ENCODE data around the gene PCDH15.

Gene PCDH15

GRCh38 chr10:54650547-54650946 lies 150.5 kb downstream of the PCDH15 start:
- Histone ChIP-seq H3K4me3 (ENCODE audit: low read depth, low read length) (no peak overlapping the region), H3K36me3 (ENCODE audit: control insufficient read depth, insufficient read depth, low read length) (no peaks in the 10 kb centered on the region), H3K27ac (ENCODE audit: low read depth, low read length) (no peak overlapping the region), H3K27me3 (ENCODE audit: control insufficient read depth, insufficient read depth, low read length) (no peaks in the 10 kb centered on the region), H3K9ac (ENCODE audit: low read depth, low read length) (no peak overlapping the region), H3K4me1 (ENCODE audit: control insufficient read depth, insufficient read depth, low read length) (no peaks in the 10 kb centered on the region), H3K9me3 (ENCODE audit: control insufficient read depth, insufficient read depth, low read length) (no peaks in the 10 kb centered on the region)

GRCh38 chr10:54622017-54622416 lies 179.0 kb downstream of the PCDH15 start:
- Histone ChIP-seq H3K4me1 (ENCODE audit: control insufficient read depth, insufficient read depth, low read length) (no peaks in the 10 kb centered on the region), H3K36me3 (ENCODE audit: control insufficient read depth, insufficient read depth, low read length) (no peaks in the 10 kb centered on the region), H3K27me3 (ENCODE audit: control insufficient read depth, insufficient read depth, low read length) (no peaks in the 10 kb centered on the region), H3K9me3 (ENCODE audit: control insufficient read depth, insufficient read depth, low read length) (no peaks in the 10 kb centered on the region; the same call in 1 of the 2 replicates), H3K9ac (ENCODE audit: low read depth, low read length) (no peak overlapping the region), H3K27ac (ENCODE audit: low read depth, low read length) (no peak overlapping the region), H3K4me3 (ENCODE audit: low read depth, low read length) (no peak overlapping the region)

GRCh38 chr10:54620352-54620751 lies 180.7 kb downstream of the PCDH15 start:
- H3K4me3 ChIP-seq (ENCODE audit: low read depth, low read length), result no peak overlapping the region
- H3K27me3 ChIP-seq (ENCODE audit: control insufficient read depth, insufficient read depth, low read length), result no peaks in the 10 kb centered on the region
- no peaks in the 10 kb centered on the region for H3K36me3 ChIP-seq (ENCODE audit: control insufficient read depth, insufficient read depth, low read length)
- H3K9me3 ChIP-seq (ENCODE audit: control insufficient read depth, insufficient read depth, low read length), result no peaks in the 10 kb centered on the region; the same call in 1 of the 2 replicates
- H3K27ac ChIP-seq (ENCODE audit: low read depth, low read length), result no peak overlapping the region
- H3K9ac ChIP-seq (ENCODE audit: low read depth, low read length), result no peak overlapping the region
- no peaks in the 10 kb centered on the region for H3K4me1 ChIP-seq (ENCODE audit: control insufficient read depth, insufficient read depth, low read length)

GRCh38 chr10:54614072-54614471 lies 187.0 kb downstream of the PCDH15 start:
- H3K9ac ChIP-seq (ENCODE audit: low read depth, low read length), result no peak overlapping the region
- H3K36me3 ChIP-seq (ENCODE audit: control insufficient read depth, insufficient read depth, low read length), result no peaks in the 10 kb centered on the region
- H3K27me3 ChIP-seq (ENCODE audit: control insufficient read depth, insufficient read depth, low read length), result no peaks in the 10 kb centered on the region
- H3K4me3 ChIP-seq (ENCODE audit: low read depth, low read length), result no peak overlapping the region
- no peaks in the 10 kb centered on the region for H3K4me1 ChIP-seq (ENCODE audit: control insufficient read depth, insufficient read depth, low read length)
- no peaks in the 10 kb centered on the region for H3K9me3 ChIP-seq (ENCODE audit: control insufficient read depth, insufficient read depth, low read length)
- H3K27ac ChIP-seq (ENCODE audit: low read depth, low read length), result no peak overlapping the region

GRCh38 chr10:54613162-54613561 lies 187.9 kb downstream of the PCDH15 start:
- no peaks in the 10 kb centered on the region for H3K36me3 ChIP-seq (ENCODE audit: control insufficient read depth, insufficient read depth, low read length)
- H3K27ac ChIP-seq (ENCODE audit: low read depth, low read length), result no peak overlapping the region
- H3K9ac ChIP-seq (ENCODE audit: low read depth, low read length), result no peak overlapping the region
- H3K9me3 ChIP-seq (ENCODE audit: control insufficient read depth, insufficient read depth, low read length), result no peaks in the 10 kb centered on the region
- no peaks in the 10 kb centered on the region for H3K4me1 ChIP-seq (ENCODE audit: control insufficient read depth, insufficient read depth, low read length)
- H3K4me3 ChIP-seq (ENCODE audit: low read depth, low read length), result no peak overlapping the region
- no peaks in the 10 kb centered on the region for H3K27me3 ChIP-seq (ENCODE audit: control insufficient read depth, insufficient read depth, low read length)

- Histone ChIP-seq H3K36me3 (ENCODE audit: control insufficient read depth, insufficient read depth, low read length) (no peaks in the 10 kb centered on the region), H3K9me3 (ENCODE audit: control insufficient read depth, insufficient read depth, low read length) (no peaks in the 10 kb centered on the region), H3K27ac (ENCODE audit: low read depth, low read length) (no peak overlapping the region)
These were observed 191.6 kb downstream of the PCDH15 start for GRCh38 chr10:54609423-54609822.

GRCh38 chr10:54607983-54608382 lies 193.0 kb downstream of the PCDH15 start:
- no peak overlapping the region for H3K4me3 ChIP-seq (ENCODE audit: low read depth, low read length)

More at GRCh38 chr10:54609423-54609822, 191.6 kb downstream of the PCDH15 start:
- Histone ChIP-seq H3K4me3 (ENCODE audit: low read depth, low read length) (no peak overlapping the region), H3K27me3 (ENCODE audit: control insufficient read depth, insufficient read depth, low read length) (no peaks in the 10 kb centered on the region), H3K9ac (ENCODE audit: low read depth, low read length) (no peak overlapping the region), H3K4me1 (ENCODE audit: control insufficient read depth, insufficient read depth, low read length) (peaks cover 3% of the 10 kb centered on the region; the same call in 1 of the 2 replicates)

GRCh38 chr10:54594289-54594688 lies 206.7 kb downstream of the PCDH15 start:
- Histone ChIP-seq H3K4me1 (ENCODE audit: control insufficient read depth, insufficient read depth, low read length) (no peaks in the 10 kb centered on the region), H3K27me3 (ENCODE audit: control insufficient read depth, insufficient read depth, low read length) (no peaks in the 10 kb centered on the region), H3K9ac (ENCODE audit: low read depth, low read length) (no peak overlapping the region), H3K9me3 (ENCODE audit: control insufficient read depth, insufficient read depth, low read length) (no peaks in the 10 kb centered on the region), H3K36me3 (ENCODE audit: control insufficient read depth, insufficient read depth, low read length) (no peaks in the 10 kb centered on the region), H3K4me3 (ENCODE audit: low read depth, low read length) (no peak overlapping the region), H3K27ac (ENCODE audit: low read depth, low read length) (no peak overlapping the region)

More at GRCh38 chr10:54607983-54608382, 193.0 kb downstream of the PCDH15 start:
- H3K4me1 ChIP-seq (ENCODE audit: control insufficient read depth, insufficient read depth, low read length), result peaks cover 3% of the 10 kb centered on the region; the same call in 1 of the 2 replicates
- H3K27ac ChIP-seq (ENCODE audit: low read depth, low read length), result no peak overlapping the region
- no peak overlapping the region for H3K9ac ChIP-seq (ENCODE audit: low read depth, low read length)
- H3K9me3 ChIP-seq (ENCODE audit: control insufficient read depth, insufficient read depth, low read length), result no peaks in the 10 kb centered on the region
- no peaks in the 10 kb centered on the region for H3K27me3 ChIP-seq (ENCODE audit: control insufficient read depth, insufficient read depth, low read length)
- no peaks in the 10 kb centered on the region for H3K36me3 ChIP-seq (ENCODE audit: control insufficient read depth, insufficient read depth, low read length)

GRCh38 chr10:54587971-54588370 lies 213.1 kb downstream of the PCDH15 start:
- Histone ChIP-seq H3K27ac (ENCODE audit: low read depth, low read length) (no peak overlapping the region), H3K9ac (ENCODE audit: low read depth, low read length) (no peak overlapping the region), H3K4me1 (ENCODE audit: control insufficient read depth, insufficient read depth, low read length) (no peaks in the 10 kb centered on the region), H3K36me3 (ENCODE audit: control insufficient read depth, insufficient read depth, low read length) (no peaks in the 10 kb centered on the region), H3K27me3 (ENCODE audit: control insufficient read depth, insufficient read depth, low read length) (no peaks in the 10 kb centered on the region), H3K4me3 (ENCODE audit: low read depth, low read length) (no peak overlapping the region), H3K9me3 (ENCODE audit: control insufficient read depth, insufficient read depth, low read length) (no peaks in the 10 kb centered on the region)

GRCh38 chr10:54585572-54585971 lies 215.5 kb downstream of the PCDH15 start:
- no peaks in the 10 kb centered on the region for H3K36me3 ChIP-seq (ENCODE audit: control insufficient read depth, insufficient read depth, low read length)
- H3K4me1 ChIP-seq (ENCODE audit: control insufficient read depth, insufficient read depth, low read length), result no peaks in the 10 kb centered on the region

GRCh38 chr10:54577682-54578081 lies 223.3 kb downstream of the PCDH15 start:
- no peaks in the 10 kb centered on the region for H3K36me3 ChIP-seq (ENCODE audit: control insufficient read depth, insufficient read depth, low read length)

More at GRCh38 chr10:54585572-54585971, 215.5 kb downstream of the PCDH15 start:
- Histone ChIP-seq H3K27me3 (ENCODE audit: control insufficient read depth, insufficient read depth, low read length) (no peaks in the 10 kb centered on the region), H3K9ac (ENCODE audit: low read depth, low read length) (no peak overlapping the region), H3K27ac (ENCODE audit: low read depth, low read length) (no peak overlapping the region), H3K9me3 (ENCODE audit: control insufficient read depth, insufficient read depth, low read length) (no peaks in the 10 kb centered on the region), H3K4me3 (ENCODE audit: low read depth, low read length) (no peak overlapping the region)

GRCh38 chr10:54576541-54576940 lies 224.5 kb downstream of the PCDH15 start:
- Histone ChIP-seq H3K27ac (ENCODE audit: low read depth, low read length) (no peak overlapping the region), H3K4me3 (ENCODE audit: low read depth, low read length) (no peak overlapping the region), H3K4me1 (ENCODE audit: control insufficient read depth, insufficient read depth, low read length) (no peaks in the 10 kb centered on the region), H3K9me3 (ENCODE audit: control insufficient read depth, insufficient read depth, low read length) (no peaks in the 10 kb centered on the region), H3K27me3 (ENCODE audit: control insufficient read depth, insufficient read depth, low read length) (no peaks in the 10 kb centered on the region), H3K36me3 (ENCODE audit: control insufficient read depth, insufficient read depth, low read length) (no peaks in the 10 kb centered on the region), H3K9ac (ENCODE audit: low read depth, low read length) (no peak overlapping the region)

More at GRCh38 chr10:54577682-54578081, 223.3 kb downstream of the PCDH15 start:
- Histone ChIP-seq H3K4me1 (ENCODE audit: control insufficient read depth, insufficient read depth, low read length) (no peaks in the 10 kb centered on the region), H3K9ac (ENCODE audit: low read depth, low read length) (no peak overlapping the region), H3K27me3 (ENCODE audit: control insufficient read depth, insufficient read depth, low read length) (no peaks in the 10 kb centered on the region), H3K4me3 (ENCODE audit: low read depth, low read length) (no peak overlapping the region), H3K9me3 (ENCODE audit: control insufficient read depth, insufficient read depth, low read length) (no peaks in the 10 kb centered on the region), H3K27ac (ENCODE audit: low read depth, low read length) (no peak overlapping the region)
